Liver (tissue), 9 donors: ENCODE results near the gene LHFPL6. TPM values are rescaled to one million over a fixed set of nuclear protein-coding genes. Genes with fewer than 3 reads are reported as not detected.

Experiments
- DNase-seq: peaks from one replicate; pipeline ENCODE4 v3.0.0-alpha.2; 2017; ENCODE audit warnings: low spot score
- H3K27ac ChIP-seq, 2 donors: one replicate each; pipeline ENCODE4 v1.7.0; 2013; ENCODE audit warnings: inconsistent platforms in 2 of 2, low read length in 2 of 2, control low read depth in 1 of 2, low read depth in 1 of 2, mild to moderate bottlenecking in 1 of 2
- H3K27me3 ChIP-seq, 4 donors: one replicate each; pipeline versions ENCODE4 v1.6.1 to v1.7.0; 2013; ENCODE audit warnings: low read length in 3 of 4, inconsistent platforms in 1 of 4, mild to moderate bottlenecking in 1 of 4, moderate library complexity in 1 of 4; ENCODE audit not compliant: control insufficient read depth in 4 of 4, insufficient read depth in 4 of 4
- H3K36me3 ChIP-seq, 4 donors: one replicate each; pipeline versions ENCODE4 v1.6.1 to v1.7.0; 2013; ENCODE audit warnings: low read length in 3 of 4, mild to moderate bottlenecking in 3 of 4, low read depth in 1 of 4, moderate library complexity in 1 of 4; ENCODE audit not compliant: control insufficient read depth in 4 of 4, insufficient read depth in 3 of 4
- H3K4me1 ChIP-seq, 4 donors: one replicate each; pipeline versions ENCODE4 v1.6.1 to v1.7.0; 2013; ENCODE audit warnings: low read length in 3 of 4, mild to moderate bottlenecking in 3 of 4, moderate library complexity in 1 of 4; ENCODE audit not compliant: control insufficient read depth in 4 of 4, insufficient read depth in 4 of 4
- H3K4me3 ChIP-seq, 3 donors: one replicate each; pipeline versions ENCODE4 v1.6.1 to v1.7.0; 2013; ENCODE audit warnings: low read length in 3 of 3, control low read depth in 1 of 3, low read depth in 1 of 3, mild to moderate bottlenecking in 1 of 3
- H3K9ac ChIP-seq, 2 donors: one replicate each; pipeline ENCODE4 v1.7.0; 2013; ENCODE audit warnings: low read length in 2 of 2, mild to moderate bottlenecking in 2 of 2, moderate library complexity in 2 of 2, control low read depth in 1 of 2, low read depth in 1 of 2
- H3K9me3 ChIP-seq, 4 donors: one replicate each; pipeline versions ENCODE4 v1.6.1 to v1.7.0; 2013; ENCODE audit warnings: low read length in 3 of 4; ENCODE audit not compliant: control insufficient read depth in 4 of 4
- EGR1 ChIP-seq, 2 donors: IDR thresholded peaks; 2 replicates each; pipeline ENCODE4 v1.6.1; 2016 to 2018; ENCODE audit warnings: antibody characterized with exemption in 2 of 2, low read depth in 2 of 2
- FOXA1 ChIP-seq: IDR thresholded peaks from 2 replicates; pipeline ENCODE4 v1.6.1; 2016; ENCODE audit warnings: antibody characterized with exemption
- FOXA2 ChIP-seq: IDR thresholded peaks from 2 replicates; pipeline ENCODE4 v1.6.1; 2016; ENCODE audit warnings: antibody characterized with exemption
- GABPA ChIP-seq, 2 donors: IDR thresholded peaks in 1 of 2; conservative IDR thresholded peaks in 1 of 2; 2 replicates each; pipeline ENCODE4 v1.6.1; 2016; ENCODE audit warnings: antibody characterized with exemption in 2 of 2, mild to moderate bottlenecking in 1 of 2, moderate library complexity in 1 of 2
- HNF4A ChIP-seq, 2 donors: conservative IDR thresholded peaks; 2 replicates each; pipeline ENCODE4 v1.6.1; 2016; ENCODE audit warnings: antibody characterized with exemption in 2 of 2, mild to moderate bottlenecking in 2 of 2
- HNF4G ChIP-seq: IDR thresholded peaks from 2 replicates; pipeline ENCODE4 v1.6.1; 2016; ENCODE audit warnings: antibody characterized with exemption
- JUND ChIP-seq, 2 donors: IDR thresholded peaks; 2 replicates each; pipeline ENCODE4 v1.6.1; 2016; ENCODE audit warnings: antibody characterized with exemption in 2 of 2
- NR2F2 ChIP-seq: IDR thresholded peaks from 2 replicates; pipeline ENCODE4 v1.6.1; 2016; ENCODE audit warnings: antibody characterized with exemption
- RAD21 ChIP-seq, 2 donors: IDR thresholded peaks; 2 replicates each; pipeline ENCODE4 v1.6.1; 2016; ENCODE audit warnings: antibody characterized with exemption in 2 of 2, mild to moderate bottlenecking in 2 of 2
- RXRA ChIP-seq, 2 donors: IDR thresholded peaks; 2 replicates each; pipeline ENCODE4 v1.6.1; 2017 to 2018; ENCODE audit warnings: antibody characterized with exemption in 2 of 2, mild to moderate bottlenecking in 1 of 2
- SP1 ChIP-seq: IDR thresholded peaks from 2 replicates; pipeline ENCODE4 v1.6.1; 2018; ENCODE audit warnings: antibody characterized with exemption, mild to moderate bottlenecking
- TAF1 ChIP-seq: conservative IDR thresholded peaks from 2 replicates; pipeline ENCODE4 v1.6.1; 2016; ENCODE audit warnings: antibody characterized with exemption, mild to moderate bottlenecking
- YY1 ChIP-seq: IDR thresholded peaks from 2 replicates; pipeline ENCODE4 v1.6.1; 2016; ENCODE audit warnings: antibody characterized with exemption, mild to moderate bottlenecking
- WGBS: extraction: QIAGEN DNeasy Blood & Tissue Kit; methylation state at CpG from one replicate; pipeline ENCODE4 v1.1.7; 2013; 5-methylcytosine and 5-hydroxymethylcytosine counted together
- polyA plus RNA-seq, 2 donors: library from polyadenylated mRNA; stranded (reverse) in 1 of 2; unstranded in 1 of 2; fragments of 200-250 nt in 1 of 2; fragments of >200 nt in 1 of 2; fragmentation: Nextera tagmentation in 1 of 2; extraction: Ambion mirVana in 1 of 2; gene quantifications; one replicate each; pipeline versions ENCODE4 v1.2.1 to v1.2.3, GENCODE V29; 2013 to 2015
- total RNA-seq, 2 donors: library from RNA; depleted of rRNA; stranded (reverse); fragments of >200 nt; gene quantifications; one replicate each; pipeline ENCODE4 v1.2.3, GENCODE V29; 2014
- TF ChIP-seq, protein P1 (sequence below): IDR thresholded peaks from 2 replicates; pipeline ENCODE4 v1.6.1; 2016; ENCODE audit warnings: antibody characterized with exemption
- TF ChIP-seq, protein P2 (sequence below): IDR thresholded peaks from 2 replicates; pipeline ENCODE4 v1.6.1; 2016; ENCODE audit warnings: antibody characterized with exemption, mild to moderate bottlenecking
- TF ChIP-seq, protein P3 (sequence below): fragments of 150-350 bp; IDR thresholded peaks from 2 replicates; pipeline ENCODE4 v1.5.1; 2017; ENCODE audit warnings: improper control_type of control experiment, low read depth, low read length; ENCODE audit not compliant: missing input control
- TF ChIP-seq, protein P4 (sequence below): IDR thresholded peaks from 2 replicates; pipeline ENCODE4 v1.6.1; 2016; ENCODE audit warnings: antibody characterized with exemption
- donor health status: healthy.
- donor health status: healthy.
- donor health status: healthy.
- donor health status: healthy.
- donor health status: healthy.

LHFPL6 gene
- total and polyA plus RNA-seq, 4 donors = 2.6 to 8.3 (median 5.5) TPM

DNA sequence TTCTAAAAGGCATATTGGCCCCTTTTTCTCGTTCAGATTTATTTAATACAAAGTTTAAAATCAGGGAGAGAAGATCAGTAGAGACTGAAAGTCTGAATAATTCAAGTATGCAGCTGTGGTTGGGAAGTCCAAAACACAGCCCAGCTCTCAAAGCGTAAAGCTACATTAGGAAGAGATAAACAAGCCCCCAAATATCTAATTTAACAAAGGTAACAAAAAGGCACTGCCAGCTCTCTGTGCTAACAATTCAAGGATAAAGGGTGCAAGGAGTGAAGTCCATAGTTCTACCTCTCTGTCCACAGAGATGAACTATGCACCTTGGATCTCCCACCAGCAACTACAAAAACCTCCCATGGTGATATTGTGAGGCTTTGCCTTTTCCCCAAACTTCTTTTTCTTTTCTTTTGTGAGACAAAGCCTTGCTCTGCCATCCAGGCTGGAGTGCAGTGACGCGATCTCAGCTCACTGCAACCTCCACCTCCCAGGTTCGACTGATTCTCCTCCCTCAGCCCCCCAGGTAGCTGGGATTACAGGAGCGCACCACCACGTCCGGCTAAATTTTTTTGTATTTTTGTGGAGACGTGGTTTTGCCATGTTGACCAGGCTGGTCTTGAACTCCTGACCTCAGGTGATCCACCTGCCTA lies 104.4 kb downstream of the LHFPL6 start:
- WGBS = 81% methylated on average over 9 of the region's 9 CpGs
- no peak overlapping the region for H3K27ac ChIP-seq

DNA sequence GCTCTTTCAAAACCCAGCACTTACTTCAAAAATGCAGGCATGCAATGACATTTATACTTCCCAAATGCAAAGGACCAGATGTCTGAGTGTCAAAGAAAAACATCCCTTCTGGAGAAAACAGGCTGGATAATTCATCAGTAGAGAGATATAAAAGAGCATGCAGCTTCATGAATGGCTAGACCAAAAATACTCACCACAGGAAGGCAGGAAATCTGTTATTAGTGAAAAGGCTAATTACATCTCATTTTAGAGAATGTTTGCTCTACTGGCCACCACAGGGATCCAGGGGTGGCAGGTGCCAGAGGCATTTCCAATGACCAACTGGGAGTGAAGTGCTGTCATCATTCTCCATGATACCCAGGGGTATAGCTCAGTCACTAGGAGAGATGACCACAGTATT lies 106.5 kb downstream of the LHFPL6 start:
- TF ChIP-seq RAD21 (IDR thresholded peaks at IDR 0.05) (no peak), YY1 (no peak), EGR1 (IDR thresholded peaks at IDR 0.05; ENCODE audit: low read depth in 2 of 2) (no peak), JUND (IDR thresholded peaks at IDR 0.05) (no peak), FOXA1 (no peak), SP1 (no peak), RXRA (IDR thresholded peaks at IDR 0.05) (no peak), GABPA (IDR thresholded peaks at IDR 0.05 in 1 of 2, conservative IDR thresholded peaks at IDR 0.05 in 1 of 2) (no peak), HNF4G (no peak), NR2F2 (no peak), FOXA2 (no peak), HNF4A (conservative IDR thresholded peaks at IDR 0.05) (no peak)
- TF ChIP-seq, protein P1, sequence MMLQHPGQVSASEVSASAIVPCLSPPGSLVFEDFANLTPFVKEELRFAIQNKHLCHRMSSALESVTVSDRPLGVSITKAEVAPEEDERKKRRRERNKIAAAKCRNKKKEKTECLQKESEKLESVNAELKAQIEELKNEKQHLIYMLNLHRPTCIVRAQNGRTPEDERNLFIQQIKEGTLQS = no peak
- TF ChIP-seq, protein P2, sequence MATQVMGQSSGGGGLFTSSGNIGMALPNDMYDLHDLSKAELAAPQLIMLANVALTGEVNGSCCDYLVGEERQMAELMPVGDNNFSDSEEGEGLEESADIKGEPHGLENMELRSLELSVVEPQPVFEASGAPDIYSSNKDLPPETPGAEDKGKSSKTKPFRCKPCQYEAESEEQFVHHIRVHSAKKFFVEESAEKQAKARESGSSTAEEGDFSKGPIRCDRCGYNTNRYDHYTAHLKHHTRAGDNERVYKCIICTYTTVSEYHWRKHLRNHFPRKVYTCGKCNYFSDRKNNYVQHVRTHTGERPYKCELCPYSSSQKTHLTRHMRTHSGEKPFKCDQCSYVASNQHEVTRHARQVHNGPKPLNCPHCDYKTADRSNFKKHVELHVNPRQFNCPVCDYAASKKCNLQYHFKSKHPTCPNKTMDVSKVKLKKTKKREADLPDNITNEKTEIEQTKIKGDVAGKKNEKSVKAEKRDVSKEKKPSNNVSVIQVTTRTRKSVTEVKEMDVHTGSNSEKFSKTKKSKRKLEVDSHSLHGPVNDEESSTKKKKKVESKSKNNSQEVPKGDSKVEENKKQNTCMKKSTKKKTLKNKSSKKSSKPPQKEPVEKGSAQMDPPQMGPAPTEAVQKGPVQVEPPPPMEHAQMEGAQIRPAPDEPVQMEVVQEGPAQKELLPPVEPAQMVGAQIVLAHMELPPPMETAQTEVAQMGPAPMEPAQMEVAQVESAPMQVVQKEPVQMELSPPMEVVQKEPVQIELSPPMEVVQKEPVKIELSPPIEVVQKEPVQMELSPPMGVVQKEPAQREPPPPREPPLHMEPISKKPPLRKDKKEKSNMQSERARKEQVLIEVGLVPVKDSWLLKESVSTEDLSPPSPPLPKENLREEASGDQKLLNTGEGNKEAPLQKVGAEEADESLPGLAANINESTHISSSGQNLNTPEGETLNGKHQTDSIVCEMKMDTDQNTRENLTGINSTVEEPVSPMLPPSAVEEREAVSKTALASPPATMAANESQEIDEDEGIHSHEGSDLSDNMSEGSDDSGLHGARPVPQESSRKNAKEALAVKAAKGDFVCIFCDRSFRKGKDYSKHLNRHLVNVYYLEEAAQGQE = no peak
- TF ChIP-seq, protein P3, sequence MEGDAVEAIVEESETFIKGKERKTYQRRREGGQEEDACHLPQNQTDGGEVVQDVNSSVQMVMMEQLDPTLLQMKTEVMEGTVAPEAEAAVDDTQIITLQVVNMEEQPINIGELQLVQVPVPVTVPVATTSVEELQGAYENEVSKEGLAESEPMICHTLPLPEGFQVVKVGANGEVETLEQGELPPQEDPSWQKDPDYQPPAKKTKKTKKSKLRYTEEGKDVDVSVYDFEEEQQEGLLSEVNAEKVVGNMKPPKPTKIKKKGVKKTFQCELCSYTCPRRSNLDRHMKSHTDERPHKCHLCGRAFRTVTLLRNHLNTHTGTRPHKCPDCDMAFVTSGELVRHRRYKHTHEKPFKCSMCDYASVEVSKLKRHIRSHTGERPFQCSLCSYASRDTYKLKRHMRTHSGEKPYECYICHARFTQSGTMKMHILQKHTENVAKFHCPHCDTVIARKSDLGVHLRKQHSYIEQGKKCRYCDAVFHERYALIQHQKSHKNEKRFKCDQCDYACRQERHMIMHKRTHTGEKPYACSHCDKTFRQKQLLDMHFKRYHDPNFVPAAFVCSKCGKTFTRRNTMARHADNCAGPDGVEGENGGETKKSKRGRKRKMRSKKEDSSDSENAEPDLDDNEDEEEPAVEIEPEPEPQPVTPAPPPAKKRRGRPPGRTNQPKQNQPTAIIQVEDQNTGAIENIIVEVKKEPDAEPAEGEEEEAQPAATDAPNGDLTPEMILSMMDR = no peak
- TF ChIP-seq, protein P4, sequence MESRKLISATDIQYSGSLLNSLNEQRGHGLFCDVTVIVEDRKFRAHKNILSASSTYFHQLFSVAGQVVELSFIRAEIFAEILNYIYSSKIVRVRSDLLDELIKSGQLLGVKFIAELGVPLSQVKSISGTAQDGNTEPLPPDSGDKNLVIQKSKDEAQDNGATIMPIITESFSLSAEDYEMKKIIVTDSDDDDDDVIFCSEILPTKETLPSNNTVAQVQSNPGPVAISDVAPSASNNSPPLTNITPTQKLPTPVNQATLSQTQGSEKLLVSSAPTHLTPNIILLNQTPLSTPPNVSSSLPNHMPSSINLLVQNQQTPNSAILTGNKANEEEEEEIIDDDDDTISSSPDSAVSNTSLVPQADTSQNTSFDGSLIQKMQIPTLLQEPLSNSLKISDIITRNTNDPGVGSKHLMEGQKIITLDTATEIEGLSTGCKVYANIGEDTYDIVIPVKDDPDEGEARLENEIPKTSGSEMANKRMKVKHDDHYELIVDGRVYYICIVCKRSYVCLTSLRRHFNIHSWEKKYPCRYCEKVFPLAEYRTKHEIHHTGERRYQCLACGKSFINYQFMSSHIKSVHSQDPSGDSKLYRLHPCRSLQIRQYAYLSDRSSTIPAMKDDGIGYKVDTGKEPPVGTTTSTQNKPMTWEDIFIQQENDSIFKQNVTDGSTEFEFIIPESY = no peak
- no peak for DNase-seq
- Histone ChIP-seq H3K9me3 (no peaks in the 10 kb centered on the region), H3K4me3 (no peak overlapping the region), H3K27me3 (no peaks in the 10 kb centered on the region), H3K27ac (no peak overlapping the region), H3K4me1 (peaks cover 0 to 5% (median 1%) of the 10 kb centered on the region in 4 donors), H3K36me3 (no peaks in the 10 kb centered on the region), H3K9ac (no peak overlapping the region)

More for the DNA sequence above, 104.4 kb downstream of the LHFPL6 start:
- no peak for DNase-seq
- Histone ChIP-seq H3K9me3 (no peaks in the 10 kb centered on the region), H3K27me3 (no peaks in the 10 kb centered on the region), H3K4me3 (no peak overlapping the region), H3K36me3 (no peaks in the 10 kb centered on the region), H3K9ac (no peak overlapping the region), H3K4me1 (peaks cover 0 to 5% (median 1%) of the 10 kb centered on the region in 4 donors)
- TF ChIP-seq RAD21 (IDR thresholded peaks at IDR 0.05) = no peak
- peak in 1 of 2 donors; percentile 69 for TF ChIP-seq HNF4A (conservative IDR thresholded peaks at IDR 0.05)
- TF ChIP-seq TAF1 = no peak
